ENCODE data around the gene SHLD1.

- no peak for TF ChIP-seq CTCF (IDR thresholded peaks at IDR 0.05; ENCODE audit: insufficient read depth, low read length, poor library complexity, severe bottlenecking)
- no peak for TF ChIP-seq EZH2phosphoT487 (conservative IDR thresholded peaks at IDR 0.05; ENCODE audit: low read length)
Measured at GRCh38 chr20:5776077-5776476, 25.9 kb downstream of the SHLD1 start.
